Natural killer cell (primary cell): ENCODE measurements around the gene FAIM2. TPM values are rescaled to one million over a fixed set of nuclear protein-coding genes. Genes with fewer than 3 reads are reported as not detected.

ENCODE experiments used
- ATAC-seq, 3 donors: fragments of 150-1000 bp in 2 of 3; fragments of 200-7000 bp in 1 of 3; cut with Tn5 transposase; 1 replicate in 1 of 3; 2 replicates in 2 of 3; pipeline ENCODE4 v1.10.0; 2021; ENCODE audit warnings: mild to moderate bottlenecking in 2 of 3, moderate library complexity in 2 of 3
- DNase-seq, 2 donors: peaks; one replicate each; pipeline versions ENCODE4 v3.0.0 to v3.0.0-alpha.2; 2013 to 2021; ENCODE audit warnings: mixed read lengths in 1 of 2
- H3K27ac ChIP-seq: one replicate; pipeline ENCODE4 v1.5.1; 2013; ENCODE audit warnings: mild to moderate bottlenecking, low read length
- H3K27me3 ChIP-seq: one replicate; pipeline ENCODE4 v1.6.1; 2013; ENCODE audit warnings: low read length; ENCODE audit not compliant: control insufficient read depth, insufficient read depth
- H3K36me3 ChIP-seq: one replicate; pipeline ENCODE4 v1.6.1; 2013; ENCODE audit warnings: low read length; ENCODE audit not compliant: control insufficient read depth, insufficient read depth
- H3K4me1 ChIP-seq: one replicate; pipeline ENCODE4 v1.6.1; 2013; ENCODE audit warnings: low read length; ENCODE audit not compliant: control insufficient read depth, insufficient read depth
- H3K4me3 ChIP-seq: one replicate; pipeline ENCODE4 v1.5.1; 2013; ENCODE audit warnings: low read length
- H3K9me3 ChIP-seq: one replicate; pipeline ENCODE4 v1.6.1; 2013; ENCODE audit warnings: low read length; ENCODE audit not compliant: control insufficient read depth, insufficient read depth
- H3K27ac Mint-ChIP-seq, 2 donors: one replicate each; pipeline ENCODE4 v1.8.0; 2022; ENCODE audit warnings: mild to moderate bottlenecking in 2 of 2, mixed read lengths in 2 of 2, moderate library complexity in 1 of 2
- H3K27me3 Mint-ChIP-seq, 2 donors: one replicate each; pipeline ENCODE4 v1.8.0; 2022; ENCODE audit warnings: low read depth in 2 of 2, mixed read lengths in 2 of 2
- H3K36me3 Mint-ChIP-seq: one replicate; pipeline ENCODE4 v1.8.0; 2022; ENCODE audit warnings: mixed read lengths
- H3K4me1 Mint-ChIP-seq, 2 donors: one replicate each; pipeline ENCODE4 v1.8.0; 2022; ENCODE audit warnings: mixed read lengths in 2 of 2
- H3K4me3 Mint-ChIP-seq: one replicate; pipeline ENCODE4 v1.8.0; 2022; ENCODE audit warnings: mild to moderate bottlenecking, moderate library complexity, mixed read lengths
- H3K9me3 Mint-ChIP-seq, 2 donors: one replicate each; pipeline ENCODE4 v1.8.0; 2022; ENCODE audit warnings: mixed read lengths in 2 of 2
- CTCF ChIP-seq: fragments of 200-600 bp; IDR thresholded peaks from one replicate; pipeline ENCODE4 v1.8.0; 2022; ENCODE audit warnings: antibody characterized with exemption
- WGBS: methylation state at CpG from one replicate; pipeline ENCODE4 v1.1.7; 2013; ENCODE audit warnings: missing lambda C conversion rate; ENCODE audit not compliant: insufficient coverage; 5-methylcytosine and 5-hydroxymethylcytosine counted together
- intact Hi-C: fragments of 100-400 bp; cut with micrococcal nuclease; formaldehyde crosslinking; loops from one replicate; pipeline ENCODE4 v1.14.2; 2022
- total RNA-seq, 4 donors: library from RNA; stranded (reverse); fragments of 120-200 nt in 1 of 4; gene quantifications; one replicate each; pipeline versions ENCODE4 v1.2.3 to v1.2.4, GENCODE V29; 2013 to 2022

The FAIM2 gene
- total RNA-seq, 3 donors from 2014 or later (not counting 1 experiment from before 2014, with no cell fraction given): 0.09 to 0.57 TPM; not detected in 1

DNA sequence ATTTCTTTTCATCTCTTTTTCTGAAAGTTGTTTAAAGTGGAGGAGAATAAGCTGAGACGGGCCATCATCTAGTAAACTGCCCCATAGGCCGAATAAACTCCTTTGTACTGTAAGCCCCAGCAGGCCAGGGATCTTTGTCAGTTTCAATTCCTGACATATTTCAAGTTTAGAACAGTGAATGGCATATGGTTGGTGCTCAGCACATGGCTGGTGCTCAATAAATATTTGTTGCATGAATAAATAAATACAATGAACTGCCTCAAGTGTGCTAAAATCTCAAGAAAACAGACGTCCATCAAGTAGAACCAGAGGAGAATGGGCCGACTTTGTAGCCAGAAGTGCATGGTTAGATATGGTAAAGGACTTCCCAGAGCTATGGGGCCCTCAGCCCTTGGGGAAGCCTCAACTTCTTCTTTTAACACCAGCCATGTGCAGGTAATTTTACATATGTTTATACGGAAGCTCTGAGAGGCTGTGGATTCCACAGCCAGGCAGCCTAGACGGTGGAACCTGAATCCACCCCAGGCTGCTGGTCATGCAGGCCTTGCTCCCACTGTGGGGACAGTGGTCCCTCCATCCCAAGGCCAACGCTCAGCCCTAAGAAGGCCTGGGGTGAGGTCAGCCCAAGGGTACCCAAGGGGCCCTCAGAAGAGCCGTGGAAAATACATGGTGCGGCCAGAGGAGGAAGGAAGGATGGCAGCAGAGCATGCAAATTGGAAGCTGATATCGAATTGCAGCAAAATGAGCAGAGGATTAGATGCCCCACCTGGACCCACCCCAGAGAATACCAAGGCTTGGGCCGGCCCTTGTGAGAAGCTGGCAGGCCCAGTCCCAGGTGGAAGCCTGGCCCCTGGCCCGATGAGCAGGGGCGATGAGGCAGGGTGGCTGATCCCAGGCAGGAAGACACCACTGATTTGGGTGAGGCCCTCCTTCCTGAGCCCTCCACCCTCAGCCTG, 38.1 kb upstream of the FAIM2 start:
- Mint-ChIP-seq H3K4me3 (no peak overlapping the region), H3K36me3 (no peaks in the 10 kb centered on the region), H3K9me3 (no peaks in the 10 kb centered on the region), H3K27me3 (peaks cover 10 to 15% of the 10 kb centered on the region in 2 donors), H3K4me1 (peaks cover 14 to 23% of the 10 kb centered on the region in 2 donors), H3K27ac (no peak overlapping the region)
- no peak for TF ChIP-seq CTCF
- H3K27ac ChIP-seq: no peak overlapping the region
- H3K9me3 ChIP-seq: no peaks in the 10 kb centered on the region
- peaks cover 7% of the 10 kb centered on the region for H3K4me1 ChIP-seq
- H3K27me3 ChIP-seq: no peaks in the 10 kb centered on the region
- ATAC-seq: no peak
- no peak overlapping the region for H3K4me3 ChIP-seq
- WGBS: 90% methylated on average over 13 of the region's 13 CpGs
- H3K36me3 ChIP-seq: no peaks in the 10 kb centered on the region
- intact Hi-C loops: no loop called here
- DNase-seq: no peak

DNA sequence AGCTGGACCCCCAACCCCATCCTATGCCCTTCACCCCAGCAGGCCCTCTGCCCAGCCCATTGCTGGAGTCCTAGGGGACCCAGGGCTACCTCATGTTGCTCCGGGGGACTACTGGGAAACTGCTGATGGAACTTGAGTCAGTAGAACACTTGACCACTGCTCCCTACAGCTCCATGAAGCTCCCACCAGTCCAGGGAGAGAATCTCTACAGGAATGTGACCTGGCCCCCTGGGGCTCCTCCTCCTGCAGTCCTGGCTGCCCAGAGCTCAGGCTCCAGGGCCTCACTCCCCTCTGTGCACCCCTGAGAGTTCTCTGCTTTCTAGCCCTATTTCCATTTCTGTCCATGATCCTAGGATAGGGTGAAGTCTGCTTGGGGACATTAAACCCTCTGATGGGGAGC, 36.0 kb upstream of the FAIM2 start:
- peaks cover 1 to 2% of the 10 kb centered on the region in 2 donors for H3K27me3 Mint-ChIP-seq
- no peaks in the 10 kb centered on the region for H3K36me3 Mint-ChIP-seq
- WGBS: 100% methylated on average over 1 of the region's 1 CpG
- peaks cover 0 to 8% of the 10 kb centered on the region in 2 donors for H3K4me1 Mint-ChIP-seq
- Histone ChIP-seq H3K4me3 (no peak overlapping the region), H3K27ac (no peak overlapping the region), H3K4me1 (no peaks in the 10 kb centered on the region), H3K36me3 (no peaks in the 10 kb centered on the region), H3K27me3 (no peaks in the 10 kb centered on the region), H3K9me3 (no peaks in the 10 kb centered on the region)
- no peak overlapping the region for H3K4me3 Mint-ChIP-seq
- DNase-seq: no peak
- no peak for ATAC-seq
- no peak for TF ChIP-seq CTCF
- intact Hi-C loops: no loop called here
- H3K9me3 Mint-ChIP-seq: no peaks in the 10 kb centered on the region
- H3K27ac Mint-ChIP-seq: no peak overlapping the region

DNA sequence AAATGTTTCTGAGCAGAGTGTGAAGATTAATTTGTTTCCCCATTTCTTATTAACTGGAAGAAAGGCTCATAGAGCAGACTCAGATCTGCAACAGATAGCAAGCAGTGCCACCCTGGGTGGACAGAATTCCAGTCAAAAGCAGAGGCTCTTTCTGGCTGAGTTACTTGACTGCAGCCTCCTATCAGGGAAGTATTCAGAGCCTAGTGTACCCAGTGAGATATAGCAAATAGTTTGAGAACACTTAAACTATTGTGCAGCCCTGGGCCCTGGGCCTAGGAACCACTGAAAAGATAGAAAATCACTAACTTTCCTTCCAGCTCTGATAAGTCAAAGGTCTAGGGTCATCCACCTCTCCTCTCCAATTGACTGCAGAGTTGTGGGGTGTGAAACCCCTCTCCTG, 35.6 kb upstream of the FAIM2 start:
- H3K4me1 Mint-ChIP-seq: peaks cover 0 to 8% of the 10 kb centered on the region in 2 donors
- H3K9me3 ChIP-seq: no peaks in the 10 kb centered on the region
- H3K36me3 Mint-ChIP-seq: no peaks in the 10 kb centered on the region
- H3K36me3 ChIP-seq: no peaks in the 10 kb centered on the region
- intact Hi-C loops: no loop called here
- H3K27me3 Mint-ChIP-seq: peaks cover 4 to 6% of the 10 kb centered on the region in 2 donors
- ATAC-seq (no peak), DNase-seq (no peak)
- H3K4me1 ChIP-seq: no peaks in the 10 kb centered on the region
- no peak overlapping the region for H3K27ac ChIP-seq
- H3K27ac Mint-ChIP-seq: no peak overlapping the region
- no peak for TF ChIP-seq CTCF
- H3K9me3 Mint-ChIP-seq: no peaks in the 10 kb centered on the region
- H3K27me3 ChIP-seq: no peaks in the 10 kb centered on the region
- no peak overlapping the region for H3K4me3 Mint-ChIP-seq
- H3K4me3 ChIP-seq: no peak overlapping the region
